Naive thymus-derived CD8-positive, alpha-beta T cell (primary cell): ENCODE data around the gene TTC5. TPM values are rescaled to one million over a fixed set of nuclear protein-coding genes. Genes with fewer than 3 reads are reported as not detected.
"Not testable (repeated sequence)": the region's sequence is repeated elsewhere in the genome, so short reads cannot be mapped to it uniquely, and the experiment has no call there.

Source experiments
- ATAC-seq, 2 donors: fragments of 150-1000 bp; cut with Tn5 transposase in 1 of 2; sonication (Bioruptor Pico), chemical (Tn5 transposase) in 1 of 2; 1 replicate in 1 of 2; 2 replicates in 1 of 2; pipeline ENCODE4 v1.10.0; 2021; ENCODE audit warnings: mild to moderate bottlenecking in 2 of 2, moderate library complexity in 2 of 2
- POLR2A ChIA-PET: fragments of 350-600 bp; sonication (Branson Sonifier 250); formaldehyde crosslinking; loops from one replicate; lab custom pipeline; 2021; ENCODE audit warnings: antibody characterized with exemption; lab: Charles Lee
- DNase-seq, 10 donors: peaks; one replicate each; pipeline versions ENCODE4 v3.0.0 to v3.0.0-alpha.2; 2020 to 2022
- H3K27ac Mint-ChIP-seq, 10 donors: one replicate each; pipeline ENCODE4 v1.8.0; 2020 to 2022; ENCODE audit warnings: mild to moderate bottlenecking in 10 of 10, mixed read lengths in 10 of 10, moderate library complexity in 4 of 10, inconsistent platforms in 1 of 10
- H3K27me3 Mint-ChIP-seq, 5 donors: one replicate each; pipeline ENCODE4 v1.8.0; 2021 to 2022; ENCODE audit warnings: mixed read lengths in 5 of 5
- H3K36me3 Mint-ChIP-seq, 3 donors: one replicate each; pipeline ENCODE4 v1.8.0; 2020 to 2022; ENCODE audit warnings: mixed read lengths in 3 of 3, mild to moderate bottlenecking in 2 of 3, inconsistent platforms in 1 of 3
- H3K4me1 Mint-ChIP-seq, 4 donors: one replicate each; pipeline ENCODE4 v1.8.0; 2021 to 2022; ENCODE audit warnings: mixed read lengths in 4 of 4
- H3K4me3 Mint-ChIP-seq, 10 donors: one replicate each; pipeline ENCODE4 v1.8.0; 2020 to 2022; ENCODE audit warnings: mild to moderate bottlenecking in 10 of 10, mixed read lengths in 10 of 10, moderate library complexity in 6 of 10, inconsistent platforms in 1 of 10
- H3K9me3 Mint-ChIP-seq, 9 donors: one replicate each; pipeline ENCODE4 v1.8.0; 2020 to 2022; ENCODE audit warnings: mixed read lengths in 9 of 9, mild to moderate bottlenecking in 3 of 9, inconsistent platforms in 1 of 9, moderate library complexity in 1 of 9
- polyA plus RNA-seq, 3 donors: library from polyadenylated mRNA; unstranded; fragments of 300-500 nt; fragmentation: Illumina TruSeq; gene quantifications; one replicate each; pipeline ENCODE4 v1.2.3, GENCODE V29; 2021
- total RNA-seq, 8 experiments: library from RNA in 2 of 8; stranded (reverse) in 2 of 8; gene quantifications; one replicate each; pipeline ENCODE4 v1.2.3 and lab custom pipeline; 2021 to 2026

The TTC5 gene, protein sequence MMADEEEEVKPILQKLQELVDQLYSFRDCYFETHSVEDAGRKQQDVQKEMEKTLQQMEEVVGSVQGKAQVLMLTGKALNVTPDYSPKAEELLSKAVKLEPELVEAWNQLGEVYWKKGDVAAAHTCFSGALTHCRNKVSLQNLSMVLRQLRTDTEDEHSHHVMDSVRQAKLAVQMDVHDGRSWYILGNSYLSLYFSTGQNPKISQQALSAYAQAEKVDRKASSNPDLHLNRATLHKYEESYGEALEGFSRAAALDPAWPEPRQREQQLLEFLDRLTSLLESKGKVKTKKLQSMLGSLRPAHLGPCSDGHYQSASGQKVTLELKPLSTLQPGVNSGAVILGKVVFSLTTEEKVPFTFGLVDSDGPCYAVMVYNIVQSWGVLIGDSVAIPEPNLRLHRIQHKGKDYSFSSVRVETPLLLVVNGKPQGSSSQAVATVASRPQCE
- total RNA-seq (10 to 100 TPM; 22.8 to 23.5 TPM), polyA plus RNA-seq (10 to 100 TPM; 16.1 to 22.3 (median 18.7) TPM), total RNA-seq (lab: John Stamatoyannopoulos, UW) (15.9 to 39.8 (median 23.7) reads per million in 6 experiments)

DNA sequence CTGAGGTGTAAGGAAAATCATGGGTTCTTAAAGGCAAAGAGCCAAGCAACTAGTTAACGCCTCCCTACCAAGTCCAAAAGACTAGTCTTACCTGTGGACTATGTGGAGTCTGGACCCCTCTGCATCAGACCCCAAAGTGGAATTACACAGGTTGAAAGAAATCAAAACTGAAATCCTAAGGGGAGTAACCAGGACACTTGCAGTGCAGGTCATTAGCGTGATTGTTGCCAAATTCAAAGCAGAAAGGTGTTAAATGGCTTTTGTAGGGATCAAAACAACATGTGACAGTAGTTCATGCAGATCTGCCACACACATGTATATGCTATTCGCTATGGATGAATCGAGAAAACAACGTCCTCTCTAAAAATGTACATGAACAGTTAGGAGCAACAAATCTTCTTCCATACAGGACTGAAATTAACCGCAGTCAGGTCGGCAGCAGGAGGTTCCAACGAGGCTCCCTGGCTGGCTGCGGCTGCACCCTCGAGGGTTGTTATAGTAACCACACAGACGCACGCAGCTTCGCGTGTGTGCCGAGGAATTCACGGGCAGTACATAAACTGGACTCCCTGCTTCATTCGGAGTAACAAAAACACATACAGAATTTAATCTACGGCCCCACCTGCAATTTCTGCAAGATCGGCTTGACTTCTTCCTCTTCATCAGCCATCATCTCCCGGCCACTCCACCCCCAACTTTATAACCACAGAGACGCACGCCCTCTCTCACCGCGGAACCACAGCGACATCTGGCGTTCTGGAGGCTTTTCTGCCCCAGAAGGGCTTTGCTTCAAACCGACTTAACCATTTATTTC is at the start of gene TTC5:
TTC5 (minus strand) TSS at position 687 of the 814 bp plus-strand sequence; CDS start at position 673, 14 bp downstream.
- POLR2A ChIA-PET, result no interaction called here
- Mint-ChIP-seq H3K36me3 (peaks cover under 1 to 26% (median 8%) of the 10 kb centered on the region in 3 donors), H3K4me1 (peaks cover 19 to 41% (median 35%) of the 10 kb centered on the region in 4 donors), H3K27me3 (no peaks in the 10 kb centered on the region), H3K9me3 (no peaks in the 10 kb centered on the region), H3K4me3 (peak within 1 kb of the TSS; percentile 83 to 97 (median 92)), H3K27ac (peak within 1 kb of the TSS; percentile 87 to 98 (median 90))
- DNase-seq (peak; percentile 79 to 97 (median 90)), ATAC-seq (peak; percentile 98)

GRCh38 chr14:20350860-20351259 is 45.1 kb upstream of the TTC5 start:
- H3K4me3 Mint-ChIP-seq, result no peak overlapping the region
- H3K4me1 Mint-ChIP-seq, result peaks cover 0 to under 1% (median 0%) of the 10 kb centered on the region in 4 donors
- POLR2A ChIA-PET, result no interaction called here
- DNase-seq (no peak), ATAC-seq (no peak)
- peaks cover 0 to 83% (median 22%) of the 10 kb centered on the region in 3 donors for H3K36me3 Mint-ChIP-seq
- H3K27ac Mint-ChIP-seq, result peak overlapping the region in 1 of 10 donors; percentile 71
- no peaks in the 10 kb centered on the region for H3K9me3 Mint-ChIP-seq
- H3K27me3 Mint-ChIP-seq, result no peaks in the 10 kb centered on the region

GRCh38 chr14:20350282-20350681 is 44.5 kb upstream of the TTC5 start:
- Mint-ChIP-seq H3K27me3 (no peaks in the 10 kb centered on the region), H3K4me3 (no peak overlapping the region), H3K36me3 (peaks cover 0 to 85% (median 22%) of the 10 kb centered on the region in 3 donors), H3K27ac (peak overlapping the region in 2 of 10 donors; percentile 56 to 71), H3K9me3 (no peaks in the 10 kb centered on the region), H3K4me1 (peaks cover 0 to 6% (median 3%) of the 10 kb centered on the region in 4 donors)
- ATAC-seq (no peak), DNase-seq (no peak)
- POLR2A ChIA-PET, result no interaction called here

DNA sequence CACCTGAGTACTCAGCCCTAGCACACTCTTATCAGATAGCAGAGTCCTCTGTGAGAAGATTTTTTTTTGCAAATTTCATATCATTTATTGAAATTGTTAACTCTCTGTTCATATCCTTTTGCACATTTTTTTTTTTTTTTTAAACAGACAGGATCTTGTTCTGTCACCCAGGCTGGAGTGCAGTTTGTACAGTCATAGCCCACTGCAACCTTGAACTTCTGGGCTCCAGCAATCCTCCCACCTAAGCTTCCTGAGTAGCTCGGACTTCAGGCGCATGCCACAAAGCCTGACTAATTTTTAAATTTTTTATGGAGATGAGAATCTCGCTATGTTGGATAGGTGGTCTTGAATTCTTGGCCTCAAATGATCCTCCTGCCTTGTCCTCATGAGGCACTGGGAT is 42.0 kb upstream of the TTC5 start:
- no peak overlapping the region for H3K27ac Mint-ChIP-seq
- no peaks in the 10 kb centered on the region for H3K9me3 Mint-ChIP-seq
- DNase-seq, result no peak
- peaks cover 11 to 25% (median 16%) of the 10 kb centered on the region in 4 donors for H3K4me1 Mint-ChIP-seq
- no peak for ATAC-seq
- H3K4me3 Mint-ChIP-seq, result no peak overlapping the region
- POLR2A ChIA-PET, result interaction anchor here (0.7 kb wide), 1 partner anchor 17 kb away, joined by 3 read pairs; no protein-coding TSS in a partner anchor
- peaks cover 0 to 66% (median 15%) of the 10 kb centered on the region in 3 donors for H3K36me3 Mint-ChIP-seq
- H3K27me3 Mint-ChIP-seq, result peaks cover 0 to 4% (median 0%) of the 10 kb centered on the region in 5 donors

DNA sequence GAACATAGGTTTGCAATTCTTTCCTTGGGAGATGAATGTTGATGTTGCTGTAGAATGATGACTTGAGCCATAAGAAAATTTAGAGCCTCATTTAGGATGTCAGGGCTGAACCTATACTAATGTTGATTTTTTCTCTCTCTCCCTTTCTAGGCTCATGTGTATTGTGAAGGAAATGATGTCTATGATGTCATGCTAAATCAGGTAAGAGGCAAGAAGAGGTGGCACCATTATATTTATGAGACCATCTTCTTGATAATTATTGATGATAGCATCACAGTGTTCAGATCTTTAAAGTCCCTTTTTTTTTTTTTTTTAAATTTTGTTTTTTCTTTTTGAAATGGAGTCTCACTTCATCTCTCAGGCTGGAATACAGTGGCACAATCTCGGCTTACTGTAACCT is 41.0 kb upstream of the TTC5 start:
- H3K9me3 Mint-ChIP-seq, result no peaks in the 10 kb centered on the region
- H3K4me3 Mint-ChIP-seq, result no peak overlapping the region
- peaks cover 11 to 25% (median 16%) of the 10 kb centered on the region in 4 donors for H3K4me1 Mint-ChIP-seq
- ATAC-seq (no peak), DNase-seq (no peak)
- POLR2A ChIA-PET, result interaction anchor here (0.7 kb wide), 1 partner anchor 336 kb away, joined by 4 read pairs; no protein-coding TSS in a partner anchor
- H3K27me3 Mint-ChIP-seq, result peaks cover 0 to 4% (median 0%) of the 10 kb centered on the region in 5 donors
- H3K36me3 Mint-ChIP-seq, result peaks cover 0 to 56% (median 13%) of the 10 kb centered on the region in 3 donors
- H3K27ac Mint-ChIP-seq, result no peak overlapping the region

GRCh38 chr14:20345366-20345765 is 39.6 kb upstream of the TTC5 start:
- POLR2A ChIA-PET, result no interaction called here
- Mint-ChIP-seq H3K27ac (peak overlapping the region in 4 of 10 donors; percentile 16 to 71 (median 54)), H3K4me3 (peak overlapping the region in 2 of 10 donors; percentile 0 to 30), H3K9me3 (no peaks in the 10 kb centered on the region), H3K36me3 (peaks cover 0 to 47% (median 7%) of the 10 kb centered on the region in 3 donors), H3K27me3 (peaks cover 0 to 4% (median 0%) of the 10 kb centered on the region in 5 donors), H3K4me1 (peaks cover 11 to 25% (median 16%) of the 10 kb centered on the region in 4 donors)
- ATAC-seq (no peak), DNase-seq (no peak)

- peak overlapping the region; percentile 96 to 99 (median 98) for H3K27ac Mint-ChIP-seq
Observed at GRCh38 chr14:20343862-20344220, 38.1 kb upstream of the TTC5 start.

GRCh38 chr14:20343092-20343861 is 37.5 kb upstream of the TTC5 start, which contains the start of gene PARP2:
TSS of gene PARP2 (plus strand) at chr14:20343635. CDS start at chr14:20343642, 7 bp downstream.
- H3K27ac Mint-ChIP-seq, result peak within 1 kb of the TSS; percentile 96 to 99 (median 98)
- peaks cover 0 to 31% (median 6%) of the 10 kb centered on the region in 3 donors for H3K36me3 Mint-ChIP-seq
- peaks cover 11 to 25% (median 17%) of the 10 kb centered on the region in 4 donors for H3K4me1 Mint-ChIP-seq
- no peaks in the 10 kb centered on the region for H3K9me3 Mint-ChIP-seq
- POLR2A ChIA-PET, result interaction anchor here (0.6 to 3.6 kb wide), 28 partner anchors 10 to 681 kb away, joined by 3 to 74 read pairs (median 4); partner anchors contain the start of genes APEX1, CCNB1IP1, OSGEP and PIP4P1
- H3K27me3 Mint-ChIP-seq, result peaks cover 0 to 4% (median 0%) of the 10 kb centered on the region in 5 donors
- H3K4me3 Mint-ChIP-seq, result peak within 1 kb of the TSS; percentile 88 to 100 (median 98)
- peak; percentile 82 to 100 (median 91) for DNase-seq
- ATAC-seq, result peak; percentile 82 to 85

More at GRCh38 chr14:20343862-20344220, 38.1 kb upstream of the TTC5 start:
- H3K4me3 Mint-ChIP-seq, result peak overlapping the region; percentile 88 to 100 (median 98)
- DNase-seq, result no peak
- no peak for ATAC-seq
- POLR2A ChIA-PET, result interaction anchor here (0.6 to 3.6 kb wide), 18 partner anchors 11 to 358 kb away, joined by 3 to 74 read pairs (median 4); partner anchors contain the start of genes APEX1, CCNB1IP1, OSGEP and PIP4P1
- peaks cover 0 to 4% (median 0%) of the 10 kb centered on the region in 5 donors for H3K27me3 Mint-ChIP-seq
- H3K9me3 Mint-ChIP-seq, result no peaks in the 10 kb centered on the region
- peaks cover 11 to 25% (median 17%) of the 10 kb centered on the region in 4 donors for H3K4me1 Mint-ChIP-seq
- H3K36me3 Mint-ChIP-seq, result peaks cover 0 to 35% (median 6%) of the 10 kb centered on the region in 3 donors

- POLR2A ChIA-PET, result interaction anchor here (0.6 to 3.6 kb wide), 8 partner anchors 9 to 397 kb away, joined by 3 to 74 read pairs (median 22); partner anchors contain the start of genes APEX1, CCNB1IP1, OSGEP and PIP4P1
Observed at GRCh38 chr14:20341646-20342045, 35.9 kb upstream of the TTC5 start.

GRCh38 chr14:20341032-20341431 is 35.3 kb upstream of the TTC5 start:
- Mint-ChIP-seq H3K36me3 (peaks cover 0 to 13% (median 0%) of the 10 kb centered on the region in 3 donors), H3K27ac (peak overlapping the region in 3 of 10 donors; percentile 34 to 62 (median 60)), H3K4me1 (peaks cover 11 to 25% (median 17%) of the 10 kb centered on the region in 4 donors), H3K4me3 (peak overlapping the region in 2 of 10 donors; percentile 44 to 58)
- ATAC-seq, H3K27me3 Mint-ChIP-seq, H3K9me3 Mint-ChIP-seq, DNase-seq: not testable (repeated sequence)
- POLR2A ChIA-PET, result interaction anchor here (0.6 to 3.6 kb wide), 5 partner anchors 8 to 397 kb away, joined by 3 to 74 read pairs (median 20); partner anchors contain the start of genes APEX1, CCNB1IP1, OSGEP and RNASE4

More at GRCh38 chr14:20341646-20342045, 35.9 kb upstream of the TTC5 start:
- Mint-ChIP-seq H3K4me3 (peak overlapping the region in 5 of 10 donors; percentile 6 to 99 (median 98)), H3K4me1 (peaks cover 11 to 25% (median 17%) of the 10 kb centered on the region in 4 donors), H3K36me3 (peaks cover 0 to 18% (median 3%) of the 10 kb centered on the region in 3 donors), H3K27me3 (peaks cover 0 to 4% (median 0%) of the 10 kb centered on the region in 5 donors), H3K27ac (peak overlapping the region in 2 of 10 donors; percentile 96 to 98), H3K9me3 (no peaks in the 10 kb centered on the region)
- ATAC-seq, result no peak
- peak in 1 of 10 donors; percentile 7 for DNase-seq

GRCh38 chr14:20334017-20334416 is 28.3 kb upstream of the TTC5 start:
- peaks cover 3 to 34% (median 30%) of the 10 kb centered on the region in 4 donors for H3K4me1 Mint-ChIP-seq
- POLR2A ChIA-PET, result interaction anchor here (2.9 kb wide), 1 partner anchor 9 kb away, joined by 23 read pairs; the partner anchor contains the start of gene PARP2
- peak overlapping the region in 1 of 10 donors; percentile 100 for H3K4me3 Mint-ChIP-seq
- H3K27me3 Mint-ChIP-seq, result no peaks in the 10 kb centered on the region
- ATAC-seq (no peak), DNase-seq (no peak)
- H3K9me3 Mint-ChIP-seq, result no peaks in the 10 kb centered on the region
- H3K36me3 Mint-ChIP-seq, result no peaks in the 10 kb centered on the region
- H3K27ac Mint-ChIP-seq, result peak overlapping the region in 1 of 10 donors; percentile 92
